Lower leg skin (tissue), 4 donors: ENCODE measurements around the gene FOXL3. TPM values are rescaled to one million over a fixed set of nuclear protein-coding genes. Genes with fewer than 3 reads are reported as not detected.
A peak's percentile ranks its signal among the peaks of the same experiment; 100 is the strongest.

Experiments used
- DNase-seq, 2 donors: peaks; one replicate each; pipeline ENCODE4 v3.0.0-alpha.2; 2019; ENCODE audit warnings: low spot score in 2 of 2
- H3K4me3 ChIP-seq: fragments of 200-600 bp; sonication (generic); 2 replicates; pipeline ENCODE4 v1.5.1; 2017; ENCODE audit warnings: mild to moderate bottlenecking, low read depth; ENCODE audit not compliant: poor library complexity, severe bottlenecking
- CTCF ChIP-seq, 3 donors: fragments of 450-650 bp; IDR thresholded peaks; one replicate each; pipeline ENCODE4 v1.5.1; 2016; ENCODE audit warnings: antibody characterized with exemption in 3 of 3, mild to moderate bottlenecking in 3 of 3, moderate library complexity in 2 of 3
- POLR2A ChIP-seq, 2 donors: fragments of 450-650 bp; IDR thresholded peaks; one replicate each; pipeline ENCODE4 v1.6.1; 2016 to 2017; ENCODE audit warnings: antibody characterized with exemption in 2 of 2, mild to moderate bottlenecking in 1 of 2, moderate library complexity in 1 of 2
- WGBS, 2 donors: methylation state at CpG; one replicate each; pipeline ENCODE4 v1.1.5; 2018; 5-methylcytosine and 5-hydroxymethylcytosine counted together
- intact Hi-C: fragments of 100-400 bp; cut with DNase I; formaldehyde crosslinking; loops from one replicate; pipeline ENCODE4 v1.15.0; 2023; ENCODE audit warnings: low total_unique reads
- total RNA-seq, 4 donors: library from RNA; depleted of rRNA; stranded (reverse); fragments of >200 nt; gene quantifications; one replicate each; pipeline ENCODE4 v1.1.0, GENCODE V29; 2016

FOXL3 gene
- total RNA-seq, 4 donors from 2014 or later: not detected

DNA sequence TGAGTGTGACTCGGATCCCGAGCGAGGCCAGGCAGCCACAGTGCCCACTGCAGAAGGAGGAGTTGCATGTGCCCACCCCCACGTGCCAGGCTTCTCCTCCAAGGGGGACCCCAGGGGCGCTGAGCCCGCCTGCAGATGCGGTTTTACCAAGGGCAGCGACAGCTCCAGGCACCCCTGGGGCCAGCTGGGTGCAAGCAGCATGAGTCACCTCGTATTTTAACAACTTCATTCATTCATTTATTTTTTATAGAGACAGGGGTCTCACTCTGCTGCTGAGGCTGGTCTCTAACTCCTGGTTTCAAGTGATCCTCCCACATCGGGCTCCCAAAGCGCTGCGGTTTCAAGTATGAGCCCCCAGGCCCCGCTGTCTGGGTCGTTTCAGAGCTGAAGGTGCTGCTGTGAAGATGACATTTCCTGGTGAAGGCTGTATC, 1.3 kb upstream of the FOXL3 start:
- TF ChIP-seq POLR2A (IDR thresholded peaks at IDR 0.05) (no peak), CTCF (IDR thresholded peaks at IDR 0.05) (no peak)
- peak in 1 of 2 donors; percentile 79 for DNase-seq
- WGBS, 2 donors: 63 to 64% methylated on average over 14 of the region's 14 CpGs

DNA sequence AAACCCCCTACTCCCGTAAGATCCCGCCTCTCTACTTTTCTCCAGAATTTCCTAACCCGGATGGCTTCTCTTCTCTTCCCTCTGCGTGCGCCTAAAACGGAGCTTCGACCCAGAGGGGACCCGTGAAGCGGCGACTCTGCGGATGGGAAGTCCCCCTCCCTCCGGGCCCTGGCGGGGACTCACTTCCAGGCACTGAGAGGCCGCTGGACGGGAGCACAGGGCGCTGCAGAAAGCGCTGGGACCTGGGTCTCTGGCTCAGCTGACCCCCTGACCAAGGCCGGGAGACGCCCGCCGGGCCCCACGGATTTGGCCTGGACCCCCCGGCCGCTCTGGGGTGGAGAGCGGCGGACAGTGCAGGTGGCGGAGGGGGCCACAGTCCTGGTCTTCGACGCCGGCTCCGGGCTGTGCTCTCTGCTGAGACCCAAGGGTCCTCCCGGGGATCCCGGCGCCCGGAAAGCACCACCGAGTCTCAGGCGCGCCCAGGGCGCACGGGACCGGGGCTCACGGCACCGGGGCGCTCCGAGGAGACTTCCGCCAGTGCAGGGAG, 688 bp upstream of the FOXL3 start:
- no peak for TF ChIP-seq CTCF (IDR thresholded peaks at IDR 0.05)
- TF ChIP-seq POLR2A (IDR thresholded peaks at IDR 0.05): no peak
- H3K4me3 ChIP-seq: no peak overlapping the region
- peak in 1 of 2 donors; percentile 76 for DNase-seq
- WGBS, 2 donors: 4 to 11% methylated on average over 22 to 28 of the region's 46 CpGs
- intact Hi-C loops: no loop called here

More for the DNA sequence above, 1.3 kb upstream of the FOXL3 start:
- intact Hi-C loops: no loop called here
- no peak overlapping the region for H3K4me3 ChIP-seq

DNA sequence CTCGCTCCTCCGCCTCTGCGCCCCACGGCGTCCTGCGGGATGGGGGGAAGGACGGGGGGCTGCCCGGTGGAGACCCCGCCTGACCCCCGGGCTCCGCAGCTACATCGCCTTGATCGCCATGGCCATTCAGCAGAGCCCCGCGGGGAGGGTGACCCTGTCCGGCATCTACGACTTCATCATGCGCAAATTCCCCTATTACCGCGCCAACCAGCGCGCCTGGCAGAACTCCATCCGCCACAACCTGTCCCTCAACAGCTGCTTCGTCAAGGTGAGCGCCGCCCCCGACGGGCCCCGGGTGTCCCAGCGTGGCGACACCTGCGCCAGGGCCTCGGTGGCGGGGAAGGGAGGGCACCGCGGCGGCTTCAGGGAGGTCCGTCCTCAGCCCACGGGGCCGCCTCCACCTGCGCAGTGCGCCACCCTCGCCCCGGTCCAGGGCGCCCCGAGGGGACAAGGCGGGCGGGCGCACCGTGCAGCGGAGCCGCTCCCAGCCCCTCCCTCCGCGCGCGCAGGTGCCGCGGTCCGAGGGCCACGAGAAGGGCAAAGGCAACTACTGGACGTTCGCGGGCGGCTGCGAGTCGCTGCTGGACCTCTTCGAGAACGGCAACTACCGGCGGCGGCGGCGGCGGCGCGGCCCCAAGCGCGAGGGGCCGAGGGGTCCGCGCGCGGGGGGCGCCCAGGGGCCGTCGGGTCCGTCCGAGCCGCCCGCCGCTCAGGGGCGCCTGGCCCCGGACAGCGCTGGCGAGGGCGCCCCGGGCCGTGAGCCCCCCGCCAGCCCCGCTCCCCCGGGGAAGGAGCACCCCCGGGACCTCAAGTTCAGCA, 793 bp downstream of the FOXL3 start:
- peak in 1 of 2 donors; percentile 56 for DNase-seq
- WGBS, 2 donors: 7 to 20% methylated on average over 6 to 66 of the region's 102 CpGs
- no peak for TF ChIP-seq POLR2A (IDR thresholded peaks at IDR 0.05)
- no peak for TF ChIP-seq CTCF (IDR thresholded peaks at IDR 0.05)
- no peak overlapping the region for H3K4me3 ChIP-seq
- intact Hi-C loops: no loop called here

DNA sequence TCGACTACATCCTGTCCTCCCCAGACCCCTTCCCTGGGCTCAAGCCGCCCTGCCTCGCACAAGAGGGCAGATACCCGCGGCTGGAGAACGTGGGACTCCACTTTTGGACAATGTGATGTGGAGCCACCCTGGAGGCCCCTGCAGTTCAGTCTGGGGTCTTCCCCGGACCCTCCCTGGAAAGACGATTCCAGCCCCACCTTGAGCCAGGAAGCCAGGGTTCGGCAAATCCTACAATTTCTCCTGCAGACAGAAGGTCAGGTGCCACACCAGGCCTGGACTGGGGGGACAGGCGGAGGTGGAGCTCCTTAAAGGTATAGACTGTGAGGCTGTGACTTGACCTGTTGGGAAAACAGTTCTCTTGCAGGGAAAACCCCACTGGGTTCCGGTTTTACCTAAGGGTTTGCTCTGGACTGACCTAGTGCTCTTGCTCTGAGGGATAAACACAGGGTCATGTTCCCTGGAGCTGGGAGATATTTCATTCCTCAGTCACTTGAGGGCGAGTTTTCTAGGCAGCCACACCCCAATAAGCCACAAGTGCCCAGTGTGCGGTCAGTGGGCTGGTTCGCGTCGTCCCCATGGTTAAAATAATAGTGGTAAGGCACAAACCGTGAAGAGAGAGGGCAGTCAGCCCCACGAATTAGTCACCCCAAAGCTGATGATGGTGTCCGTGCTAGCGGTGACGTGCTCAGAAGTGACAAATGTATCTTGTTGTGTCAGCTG, 1.6 kb downstream of the FOXL3 start:
- intact Hi-C loops: no loop called here
- 68 to 76% methylated on average over 11 to 17 of the region's 21 CpGs for WGBS, 2 donors
- TF ChIP-seq CTCF (IDR thresholded peaks at IDR 0.05) (no peak), POLR2A (IDR thresholded peaks at IDR 0.05) (no peak)
- peak in 1 of 2 donors; percentile 71 for DNase-seq
- H3K4me3 ChIP-seq: no peak overlapping the region

- WGBS, 2 donors: 66 to 67% methylated on average over 7 of the region's 7 CpGs
Observed at GRCh38 chr7:292226-292625, 2.3 kb downstream of the FOXL3 start.

More at GRCh38 chr7:292226-292625, 2.3 kb downstream of the FOXL3 start:
- intact Hi-C loops: no loop called here
- DNase-seq: no peak
- H3K4me3 ChIP-seq: no peak overlapping the region
- TF ChIP-seq POLR2A (IDR thresholded peaks at IDR 0.05) (no peak), CTCF (IDR thresholded peaks at IDR 0.05) (no peak)
